Smooth muscle cell (in vitro differentiated cells): ENCODE results near the gene OR2V1. TPM values are rescaled to one million over a fixed set of nuclear protein-coding genes. Genes with fewer than 3 reads are reported as not detected.

Experiments used
- DNase-seq: peaks from one replicate; lab custom pipeline; 2025; ENCODE audit not compliant: unreplicated experiment; lab: John Stamatoyannopoulos, UW
- H2AFZ ChIP-seq: fragments of 200-600 bp; sonication (generic); 2 replicates; pipeline ENCODE4 v1.6.0; 2016; ENCODE audit warnings: antibody characterized with exemption, low read depth, mild to moderate bottlenecking
- H3F3A ChIP-seq: fragments of 200-600 bp; sonication (generic); 2 replicates; pipeline ENCODE4 v1.6.0; 2017; ENCODE audit warnings: antibody characterized with exemption, low read depth
- H3K27ac ChIP-seq: fragments of 200-600 bp; sonication (generic); 2 replicates; pipeline ENCODE4 v1.5.1; 2016; ENCODE audit warnings: low read depth, mild to moderate bottlenecking
- H3K27me3 ChIP-seq: fragments of 200-600 bp; sonication (generic); 2 replicates; pipeline ENCODE4 v1.6.1; 2016; ENCODE audit warnings: low read depth, mild to moderate bottlenecking
- H3K36me3 ChIP-seq: fragments of 200-600 bp; sonication (generic); 2 replicates; pipeline ENCODE4 v1.5.1; 2016; ENCODE audit warnings: low read depth
- H3K4me1 ChIP-seq: fragments of 200-600 bp; sonication (generic); 2 replicates; pipeline ENCODE4 v1.5.1; 2016; ENCODE audit warnings: low read depth
- H3K4me2 ChIP-seq: fragments of 200-600 bp; sonication (generic); 2 replicates; pipeline ENCODE4 v1.6.0; 2016; ENCODE audit warnings: mild to moderate bottlenecking
- H3K4me3 ChIP-seq: fragments of 200-600 bp; sonication (generic); 2 replicates; pipeline ENCODE4 v1.5.1; 2016; ENCODE audit warnings: mild to moderate bottlenecking
- H3K79me2 ChIP-seq: fragments of 200-600 bp; sonication (generic); 2 replicates; pipeline ENCODE4 v1.6.0; 2016; ENCODE audit warnings: low read depth, mild to moderate bottlenecking
- H3K9ac ChIP-seq: fragments of 200-600 bp; sonication (generic); 2 replicates; pipeline ENCODE4 v1.6.0; 2016; ENCODE audit warnings: low read depth
- H3K9me3 ChIP-seq: fragments of 200-600 bp; sonication (generic); replicated peaks from 2 replicates; pipeline ENCODE4 v1.5.1; 2016; ENCODE audit warnings: low read depth
- H4K20me1 ChIP-seq: fragments of 200-600 bp; sonication (generic); 2 replicates; pipeline ENCODE4 v1.6.0; 2016; ENCODE audit warnings: low read depth
- WGBS: methylation state at CpG from one replicate; pipeline ENCODE4 v1.1.7; 2016; ENCODE audit warnings: low lambda C conversion rate; 5-methylcytosine and 5-hydroxymethylcytosine counted together
- polyA plus RNA-seq: library from polyadenylated mRNA; unstranded; fragments of >200 nt; fragmentation: Nextera tagmentation; extraction: Ambion mirVana; gene quantifications from 2 replicates; pipeline ENCODE4 v1.2.1, GENCODE V29; 2016
- total RNA-seq: library from RNA; depleted of rRNA; stranded (reverse); fragments of >200 nt; gene quantifications from 2 replicates; pipeline ENCODE4 v1.2.3, GENCODE V29; 2014
- TF ChIP-seq, protein P1 (sequence below): fragments of 200-600 bp; sonication (generic); IDR thresholded peaks from 2 replicates; pipeline ENCODE4 v1.5.1; 2017; ENCODE audit warnings: borderline replicate concordance, mild to moderate bottlenecking, antibody characterized with exemption; ENCODE audit not compliant: insufficient read depth, poor library complexity, severe bottlenecking

The OR2V1 gene
- total and polyA plus RNA-seq, 2 experiments from 2014 or later, result not detected

DNA sequence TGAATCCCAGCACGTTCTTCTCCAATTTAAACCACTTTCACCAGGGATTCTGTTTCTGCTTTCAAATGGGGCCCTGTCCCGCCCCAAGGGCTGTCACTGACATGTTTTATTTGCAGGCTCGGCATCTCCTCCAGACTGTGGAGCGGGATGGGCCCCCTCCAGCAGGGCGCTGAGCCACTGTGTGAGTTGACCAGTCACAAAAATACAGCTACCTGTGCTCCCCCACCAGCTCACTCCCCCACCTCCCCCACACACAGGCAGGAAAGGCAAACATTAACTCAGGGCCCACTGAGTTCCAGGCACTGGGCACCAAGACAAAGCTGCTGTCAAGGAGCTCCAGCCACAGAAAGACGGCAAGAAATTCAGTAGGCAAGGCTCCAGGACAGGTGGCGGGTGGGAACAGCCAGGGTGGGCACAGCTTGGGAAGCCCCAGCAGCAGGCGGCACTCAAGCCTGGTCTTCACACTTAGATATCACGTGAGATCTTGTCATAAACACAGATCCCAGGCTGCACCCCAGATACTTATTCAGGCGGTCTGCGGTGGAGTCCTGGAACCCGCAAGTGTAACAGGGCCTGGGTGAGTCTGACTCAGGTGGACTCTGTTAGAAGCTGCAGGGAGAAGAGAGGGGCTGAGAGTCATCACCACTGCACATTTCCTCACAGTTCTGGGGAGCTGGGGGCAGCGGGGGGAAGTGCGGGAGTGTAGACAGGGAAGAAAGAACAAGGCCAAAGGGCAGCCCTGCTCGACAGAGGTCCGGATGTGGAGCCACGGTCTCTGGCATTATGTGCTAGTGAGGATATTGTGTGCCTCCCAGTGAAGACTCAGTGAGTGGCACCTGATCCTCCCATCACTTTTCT is 44.7 kb downstream of the OR2V1 start:
- 76% methylated on average over 17 of the region's 17 CpGs for WGBS
- TF ChIP-seq, protein P1, sequence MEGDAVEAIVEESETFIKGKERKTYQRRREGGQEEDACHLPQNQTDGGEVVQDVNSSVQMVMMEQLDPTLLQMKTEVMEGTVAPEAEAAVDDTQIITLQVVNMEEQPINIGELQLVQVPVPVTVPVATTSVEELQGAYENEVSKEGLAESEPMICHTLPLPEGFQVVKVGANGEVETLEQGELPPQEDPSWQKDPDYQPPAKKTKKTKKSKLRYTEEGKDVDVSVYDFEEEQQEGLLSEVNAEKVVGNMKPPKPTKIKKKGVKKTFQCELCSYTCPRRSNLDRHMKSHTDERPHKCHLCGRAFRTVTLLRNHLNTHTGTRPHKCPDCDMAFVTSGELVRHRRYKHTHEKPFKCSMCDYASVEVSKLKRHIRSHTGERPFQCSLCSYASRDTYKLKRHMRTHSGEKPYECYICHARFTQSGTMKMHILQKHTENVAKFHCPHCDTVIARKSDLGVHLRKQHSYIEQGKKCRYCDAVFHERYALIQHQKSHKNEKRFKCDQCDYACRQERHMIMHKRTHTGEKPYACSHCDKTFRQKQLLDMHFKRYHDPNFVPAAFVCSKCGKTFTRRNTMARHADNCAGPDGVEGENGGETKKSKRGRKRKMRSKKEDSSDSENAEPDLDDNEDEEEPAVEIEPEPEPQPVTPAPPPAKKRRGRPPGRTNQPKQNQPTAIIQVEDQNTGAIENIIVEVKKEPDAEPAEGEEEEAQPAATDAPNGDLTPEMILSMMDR, result no peak

DNA sequence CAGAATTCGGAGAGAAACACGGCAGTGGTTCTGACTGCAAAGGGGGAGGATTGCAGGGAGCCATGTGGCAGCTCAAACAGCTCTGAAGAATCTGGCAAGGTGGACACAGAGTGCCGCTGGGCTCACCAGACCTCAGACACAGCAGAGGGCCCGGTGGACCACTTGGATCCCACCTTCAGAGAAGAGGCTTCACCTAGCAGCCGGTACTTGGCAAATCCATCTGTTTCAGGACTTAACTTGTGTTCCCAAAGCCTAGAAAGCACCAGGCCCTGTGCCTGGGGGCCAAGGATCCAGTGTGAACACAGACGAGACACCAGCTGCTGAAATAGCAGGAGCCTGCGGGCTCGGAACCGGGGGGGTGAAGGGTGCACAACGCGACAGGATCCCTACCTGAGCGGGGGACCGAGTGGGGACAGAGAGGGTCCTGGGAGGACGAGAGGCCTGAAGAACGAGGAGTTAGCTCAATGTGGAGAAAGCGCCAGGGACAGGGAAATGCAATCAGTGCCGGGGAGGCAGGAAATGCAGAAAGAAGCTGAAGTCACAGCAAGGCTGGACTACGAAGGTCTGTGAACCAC is 46.3 kb downstream of the OR2V1 start:
- no peaks in the 10 kb centered on the region for H3K4me1 ChIP-seq
- H3K36me3 ChIP-seq, result no peaks in the 10 kb centered on the region
- H3K27ac ChIP-seq, result no peak overlapping the region
- H3F3A ChIP-seq, result no peaks in the 10 kb centered on the region
- no peak overlapping the region for H2AFZ ChIP-seq
- 71% methylated on average over 17 of the region's 18 CpGs for WGBS
- no peak overlapping the region for H3K9ac ChIP-seq
- H3K27me3 ChIP-seq, result peaks cover 46% of the 10 kb centered on the region
- TF ChIP-seq, protein P1, result no peak
- H3K9me3 ChIP-seq, result no peaks in the 10 kb centered on the region
- no peaks in the 10 kb centered on the region for H4K20me1 ChIP-seq
- H3K4me2 ChIP-seq, result no peak overlapping the region
- DNase-seq, result no peak
- no peaks in the 10 kb centered on the region for H3K79me2 ChIP-seq
- no peak overlapping the region for H3K4me3 ChIP-seq

More for the DNA sequence above, 44.7 kb downstream of the OR2V1 start:
- Histone ChIP-seq H3K4me2 (no peak overlapping the region), H3K4me1 (no peaks in the 10 kb centered on the region), H3K4me3 (no peak overlapping the region), H3K36me3 (no peaks in the 10 kb centered on the region), H2AFZ (no peak overlapping the region), H4K20me1 (no peaks in the 10 kb centered on the region), H3K27me3 (peaks cover 41% of the 10 kb centered on the region), H3K9me3 (no peaks in the 10 kb centered on the region), H3K9ac (no peak overlapping the region), H3K27ac (no peak overlapping the region), H3K79me2 (no peaks in the 10 kb centered on the region), H3F3A (no peaks in the 10 kb centered on the region)
- DNase-seq, result no peak

DNA sequence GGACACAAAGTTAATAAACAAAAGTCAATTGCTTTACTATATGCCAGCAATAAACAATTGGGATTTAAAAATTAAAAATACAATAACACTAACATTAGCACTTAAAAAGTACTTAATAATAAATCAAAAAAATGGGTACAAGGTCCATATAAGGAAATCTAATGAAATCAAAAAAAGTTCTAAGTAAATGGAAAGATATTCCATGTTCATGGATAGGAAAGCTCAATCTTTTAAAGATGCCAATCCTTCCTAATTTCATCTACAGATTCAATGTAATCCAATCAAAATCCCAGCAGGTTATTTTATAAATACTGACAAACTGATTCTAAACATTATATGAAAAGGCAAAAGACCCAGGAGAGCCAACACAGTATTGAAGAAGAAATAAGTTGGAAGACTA is 49.0 kb downstream of the OR2V1 start:
- no peak for DNase-seq
- Histone ChIP-seq H3K4me3 (no peak overlapping the region), H4K20me1 (no peaks in the 10 kb centered on the region), H3K79me2 (no peaks in the 10 kb centered on the region), H3K4me1 (no peaks in the 10 kb centered on the region), H3K4me2 (no peak overlapping the region), H2AFZ (no peak overlapping the region), H3K36me3 (no peaks in the 10 kb centered on the region), H3K27ac (no peak overlapping the region), H3K9ac (no peak overlapping the region), H3F3A (no peaks in the 10 kb centered on the region), H3K27me3 (peaks cover 49% of the 10 kb centered on the region), H3K9me3 (no peaks in the 10 kb centered on the region)
- TF ChIP-seq, protein P1, result no peak
